EH (cell line): Measurements from ENCODE around the gene UNCX.

Source experiments
- DNase-seq: peaks from one replicate; pipeline ENCODE4 v3.0.0-alpha.2; 2015; ENCODE audit warnings: low read depth

Gene UNCX

GRCh38 chr7:1232103-1232466 lies 587 bp upstream of the UNCX start:
- DNase-seq = no peak

- no peak for DNase-seq
These were observed 819 bp downstream of the UNCX start for GRCh38 chr7:1233333-1234048.

GRCh38 chr7:1234049-1234880 lies 1.6 kb downstream of the UNCX start:
- DNase-seq = no peak

GRCh38 chr7:1234881-1235500 lies 2.3 kb downstream of the UNCX start:
- no peak for DNase-seq

GRCh38 chr7:1235501-1236131 lies 2.9 kb downstream of the UNCX start:
- DNase-seq = no peak

- DNase-seq = no peak
These were observed 3.5 kb downstream of the UNCX start for GRCh38 chr7:1236132-1236661.

GRCh38 chr7:1236831-1237701 lies 4.4 kb downstream of the UNCX start:
- DNase-seq = no peak

- no peak for DNase-seq
These were observed 5.1 kb downstream of the UNCX start for GRCh38 chr7:1237704-1238255.

GRCh38 chr7:1238450-1238882 lies 5.8 kb downstream of the UNCX start:
- no peak for DNase-seq

GRCh38 chr7:1238931-1239802 lies 6.5 kb downstream of the UNCX start:
- no peak for DNase-seq

GRCh38 chr7:1239803-1240516 lies 7.3 kb downstream of the UNCX start:
- no peak for DNase-seq

- DNase-seq = no peak
These were observed 8.0 kb downstream of the UNCX start for GRCh38 chr7:1240517-1241257.

- DNase-seq = no peak
These were observed 8.6 kb downstream of the UNCX start for GRCh38 chr7:1241258-1241602.

- no peak for DNase-seq
These were observed 9.1 kb downstream of the UNCX start for GRCh38 chr7:1241603-1242255.

GRCh38 chr7:1242256-1242605 lies 9.6 kb downstream of the UNCX start:
- no peak for DNase-seq

GRCh38 chr7:1242606-1243289 lies 10.1 kb downstream of the UNCX start:
- no peak for DNase-seq

- DNase-seq = no peak
These were observed 10.8 kb downstream of the UNCX start for GRCh38 chr7:1243290-1243963.
